DOHH2 (cell line): ENCODE results near the gene ABCA2.

Experiments
- H3F3A ChIP-seq: fragments of 200-600 bp; sonication (generic), shearing (Covaris generic); 2 replicates; pipeline ENCODE4 v1.6.0; 2016; ENCODE audit warnings: antibody characterized with exemption, mild to moderate bottlenecking; ENCODE audit not compliant: control insufficient read depth, insufficient read depth
- H3K27ac ChIP-seq: fragments of 200-600 bp; sonication (generic); 2 replicates; pipeline ENCODE4 v1.5.1; 2014; ENCODE audit warnings: low read depth, mild to moderate bottlenecking, low read length, moderate library complexity
- H3K27me3 ChIP-seq: fragments of 200-600 bp; sonication (generic); 2 replicates; pipeline ENCODE4 v1.6.1; 2014; ENCODE audit warnings: mild to moderate bottlenecking, low read length, mixed read lengths; ENCODE audit not compliant: control insufficient read depth
- H3K36me3 ChIP-seq: fragments of 200-600 bp; sonication (generic); 2 replicates; pipeline ENCODE4 v1.6.1; 2014; ENCODE audit warnings: mild to moderate bottlenecking, low read length, moderate library complexity, mixed read lengths; ENCODE audit not compliant: control insufficient read depth
- H3K4me1 ChIP-seq: fragments of 200-600 bp; sonication (generic); 2 replicates; pipeline ENCODE4 v1.6.1; 2014; ENCODE audit warnings: mild to moderate bottlenecking, low read length, mixed read lengths; ENCODE audit not compliant: control insufficient read depth
- H3K4me2 ChIP-seq: fragments of 200-600 bp; sonication (generic); 2 replicates; pipeline ENCODE4 v1.6.0; 2014; ENCODE audit warnings: mild to moderate bottlenecking, low read length, moderate library complexity
- H3K4me3 ChIP-seq: fragments of 200-600 bp; sonication (generic); 2 replicates; pipeline ENCODE4 v1.5.1; 2014; ENCODE audit warnings: mild to moderate bottlenecking, low read length, mixed read lengths
- H3K79me2 ChIP-seq: fragments of 200-600 bp; sonication (generic); 2 replicates; pipeline ENCODE4 v1.6.1; 2014; ENCODE audit warnings: mild to moderate bottlenecking, low read length, mixed read lengths; ENCODE audit not compliant: control insufficient read depth
- H3K9me2 ChIP-seq: fragments of 200-600 bp; sonication (generic); replicated peaks from 2 replicates; pipeline ENCODE4 v1.6.1; 2014; ENCODE audit warnings: mild to moderate bottlenecking, low read length, mixed read lengths; ENCODE audit not compliant: control insufficient read depth
- H3K9me3 ChIP-seq: fragments of 200-600 bp; sonication (generic); 2 replicates; pipeline ENCODE4 v1.6.1; 2014; ENCODE audit warnings: antibody characterized with exemption, low read length, mixed read lengths; ENCODE audit not compliant: control insufficient read depth, insufficient read depth
- H4K20me1 ChIP-seq: fragments of 200-600 bp; sonication (generic); 2 replicates; pipeline ENCODE4 v1.6.0; 2014; ENCODE audit warnings: low read depth, mild to moderate bottlenecking, antibody characterized with exemption, low read length, moderate library complexity; ENCODE audit not compliant: control insufficient read depth, insufficient read depth
- EZH2phosphoT487 ChIP-seq: fragments of 200-600 bp; sonication (generic); IDR thresholded peaks from 2 replicates; pipeline ENCODE4 v1.6.1; 2017; ENCODE audit warnings: borderline replicate concordance, mild to moderate bottlenecking, antibody characterized with exemption, low read length, moderate library complexity, mixed read lengths
- TF ChIP-seq, protein P1 (sequence below): fragments of 200-600 bp; sonication (generic); IDR thresholded peaks from one replicate; pipeline ENCODE4 v1.5.1; 2014; ENCODE audit warnings: antibody characterized with exemption, mild to moderate bottlenecking, low read depth, low read length; ENCODE audit not compliant: poor library complexity, severe bottlenecking

ABCA2 gene

GRCh38 chr9:136962701-136963248 is 65.3 kb downstream of the ABCA2 start:
- Histone ChIP-seq H3K27me3 (no peaks in the 10 kb centered on the region), H4K20me1 (no peaks in the 10 kb centered on the region), H3K27ac (no peak overlapping the region), H3K4me1 (peaks cover 14% of the 10 kb centered on the region), H3K36me3 (no peaks in the 10 kb centered on the region), H3K9me3 (no peaks in the 10 kb centered on the region), H3K9me2 (no peaks in the 10 kb centered on the region), H3K4me2 (no peak overlapping the region), H3K4me3 (no peak overlapping the region), H3K79me2 (no peaks in the 10 kb centered on the region), H3F3A (no peaks in the 10 kb centered on the region)
- no peak for TF ChIP-seq EZH2phosphoT487
- TF ChIP-seq, protein P1, sequence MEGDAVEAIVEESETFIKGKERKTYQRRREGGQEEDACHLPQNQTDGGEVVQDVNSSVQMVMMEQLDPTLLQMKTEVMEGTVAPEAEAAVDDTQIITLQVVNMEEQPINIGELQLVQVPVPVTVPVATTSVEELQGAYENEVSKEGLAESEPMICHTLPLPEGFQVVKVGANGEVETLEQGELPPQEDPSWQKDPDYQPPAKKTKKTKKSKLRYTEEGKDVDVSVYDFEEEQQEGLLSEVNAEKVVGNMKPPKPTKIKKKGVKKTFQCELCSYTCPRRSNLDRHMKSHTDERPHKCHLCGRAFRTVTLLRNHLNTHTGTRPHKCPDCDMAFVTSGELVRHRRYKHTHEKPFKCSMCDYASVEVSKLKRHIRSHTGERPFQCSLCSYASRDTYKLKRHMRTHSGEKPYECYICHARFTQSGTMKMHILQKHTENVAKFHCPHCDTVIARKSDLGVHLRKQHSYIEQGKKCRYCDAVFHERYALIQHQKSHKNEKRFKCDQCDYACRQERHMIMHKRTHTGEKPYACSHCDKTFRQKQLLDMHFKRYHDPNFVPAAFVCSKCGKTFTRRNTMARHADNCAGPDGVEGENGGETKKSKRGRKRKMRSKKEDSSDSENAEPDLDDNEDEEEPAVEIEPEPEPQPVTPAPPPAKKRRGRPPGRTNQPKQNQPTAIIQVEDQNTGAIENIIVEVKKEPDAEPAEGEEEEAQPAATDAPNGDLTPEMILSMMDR, result no peak

GRCh38 chr9:136962163-136962562 is 65.9 kb downstream of the ABCA2 start:
- H3K79me2 ChIP-seq, result no peaks in the 10 kb centered on the region
- H3K4me3 ChIP-seq, result no peak overlapping the region
- no peaks in the 10 kb centered on the region for H3K9me3 ChIP-seq
- no peaks in the 10 kb centered on the region for H4K20me1 ChIP-seq
- H3K9me2 ChIP-seq, result no peaks in the 10 kb centered on the region
- TF ChIP-seq, protein P1, result no peak
- no peaks in the 10 kb centered on the region for H3K27me3 ChIP-seq
- H3F3A ChIP-seq, result no peaks in the 10 kb centered on the region
- peaks cover 14% of the 10 kb centered on the region for H3K4me1 ChIP-seq
- no peak overlapping the region for H3K4me2 ChIP-seq
- no peaks in the 10 kb centered on the region for H3K36me3 ChIP-seq
- no peak overlapping the region for H3K27ac ChIP-seq

DNA sequence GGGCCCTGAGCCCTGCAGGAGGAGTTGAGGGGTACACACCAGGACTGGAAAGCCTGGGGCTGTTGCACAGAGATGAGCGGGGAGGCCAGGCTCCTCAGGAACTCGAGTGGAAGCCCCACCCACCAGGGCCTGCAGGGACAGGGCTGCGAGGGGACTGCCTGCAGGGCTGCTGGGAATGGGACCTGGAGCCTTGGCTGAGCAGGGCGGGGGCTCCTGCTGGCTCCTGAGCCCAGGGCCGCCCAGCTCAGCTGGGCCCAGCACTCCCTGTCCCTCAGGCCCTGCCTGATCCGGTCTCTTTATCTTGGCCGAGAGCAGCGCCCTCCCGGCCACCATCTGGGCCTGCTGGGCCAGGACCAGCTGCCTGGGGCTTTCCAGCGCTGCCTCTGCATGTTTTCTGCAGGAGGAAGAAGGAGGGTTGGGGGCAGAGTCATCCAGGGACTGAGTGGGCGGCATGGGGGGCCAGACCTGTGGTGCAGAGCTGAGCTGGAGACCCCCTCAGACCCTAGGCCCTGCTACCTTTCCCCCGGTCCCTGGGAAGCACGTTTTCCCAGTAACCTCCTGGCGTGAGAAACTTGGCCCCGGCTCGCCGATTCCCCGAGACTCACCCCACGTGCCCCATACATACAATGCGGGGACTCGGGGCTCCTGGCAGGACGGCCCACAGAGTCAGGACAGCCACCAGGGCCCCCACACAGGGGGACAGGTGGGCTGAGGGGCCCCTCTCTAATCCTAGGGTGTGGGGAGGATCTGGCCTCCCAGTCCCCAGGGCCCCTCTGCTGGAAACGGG is 66.6 kb downstream of the ABCA2 start:
- no peaks in the 10 kb centered on the region for H3K36me3 ChIP-seq

More for the DNA sequence above, 66.6 kb downstream of the ABCA2 start:
- Histone ChIP-seq H3K27ac (no peak overlapping the region), H3K79me2 (no peaks in the 10 kb centered on the region), H3K27me3 (no peaks in the 10 kb centered on the region), H4K20me1 (no peaks in the 10 kb centered on the region), H3F3A (no peaks in the 10 kb centered on the region), H3K4me2 (no peak overlapping the region), H3K4me3 (no peak overlapping the region), H3K4me1 (peaks cover 14% of the 10 kb centered on the region), H3K9me3 (no peaks in the 10 kb centered on the region), H3K9me2 (no peaks in the 10 kb centered on the region)
- TF ChIP-seq EZH2phosphoT487, result no peak
- TF ChIP-seq, protein P1, result no peak
